HG03045 (cell line): ENCODE measurements around the gene RAD21L1.
"Not testable (repeated sequence)": the region's sequence is repeated elsewhere in the genome, so short reads cannot be mapped to it uniquely, and the experiment has no call there.

Experiments
- ATAC-seq: cut with Tn5 transposase; IDR thresholded peaks from one replicate; pipeline ENCODE4 v1.9.1; 2021; ENCODE audit warnings: mild to moderate bottlenecking, moderate library complexity; ENCODE audit not compliant: unreplicated experiment

RAD21L1 gene

GRCh38 chr20:1199212-1199873 lies 26.5 kb upstream of the RAD21L1 start:
- no peak for ATAC-seq

- no peak for ATAC-seq
Observed at GRCh38 chr20:1199964-1200363, 25.9 kb upstream of the RAD21L1 start.

- no peak for ATAC-seq
Observed at GRCh38 chr20:1202762-1203504, 22.9 kb upstream of the RAD21L1 start, which contains the start of gene C20orf202. C20orf202 (plus strand) TSS chr20:1203454; CDS start chr20:1203586, 132 bp downstream.

- no peak for ATAC-seq
Observed at GRCh38 chr20:1203630-1204029, 22.2 kb upstream of the RAD21L1 start.

GRCh38 chr20:1204113-1204512 lies 21.7 kb upstream of the RAD21L1 start:
- no peak for ATAC-seq

- ATAC-seq: no peak
Observed at GRCh38 chr20:1204576-1204975, 21.3 kb upstream of the RAD21L1 start.

- no peak for ATAC-seq
Observed at GRCh38 chr20:1205802-1206201, 20.0 kb upstream of the RAD21L1 start.

GRCh38 chr20:1206366-1207148 lies 19.3 kb upstream of the RAD21L1 start:
- no peak for ATAC-seq

GRCh38 chr20:1207293-1207878 lies 18.5 kb upstream of the RAD21L1 start:
- no peak for ATAC-seq

- ATAC-seq: no peak
Observed at GRCh38 chr20:1209447-1210387, 16.1 kb upstream of the RAD21L1 start.

GRCh38 chr20:1210501-1210900 lies 15.3 kb upstream of the RAD21L1 start:
- ATAC-seq: no peak

GRCh38 chr20:1212023-1212422 lies 13.8 kb upstream of the RAD21L1 start:
- ATAC-seq: no peak

GRCh38 chr20:1212607-1213396 lies 13.0 kb upstream of the RAD21L1 start:
- ATAC-seq: peak; percentile 70

- no peak for ATAC-seq
Observed at GRCh38 chr20:1214838-1215261, 11.0 kb upstream of the RAD21L1 start.

GRCh38 chr20:1215386-1216170 lies 10.3 kb upstream of the RAD21L1 start:
- ATAC-seq: no peak

- not testable (repeated sequence) for ATAC-seq
Observed at GRCh38 chr20:1216527-1217427, 9.1 kb upstream of the RAD21L1 start.

GRCh38 chr20:1222750-1223149 lies 3.1 kb upstream of the RAD21L1 start:
- not testable (repeated sequence) for ATAC-seq
